ENCODE data around the gene SUN3.
A peak's percentile ranks its signal among the peaks of the same experiment; 100 is the strongest.
"Not testable (repeated sequence)": the region's sequence is repeated elsewhere in the genome, so short reads cannot be mapped to it uniquely, and the experiment has no call there.

The SUN3 gene

GRCh38 chr7:47945261-47946015, 83.5 kb downstream of the SUN3 start:
- DNase-seq (ENCODE audit: low spot score), result peak; percentile 66
- peak; percentile 85 for TF ChIP-seq CTCF (IDR thresholded peaks at IDR 0.05; ENCODE audit: extremely low read depth, insufficient read depth, missing control alignments)
- in situ Hi-C loops (cut with MboI; ENCODE audit: low pct_unique_long_range_greater_than_20kb, low sequenced_read_pairs, unreplicated experiment), result no loop called here

GRCh38 chr7:47944536-47945260, 84.2 kb downstream of the SUN3 start:
- no peak for DNase-seq (ENCODE audit: low spot score)
- no peak for TF ChIP-seq CTCF (IDR thresholded peaks at IDR 0.05; ENCODE audit: extremely low read depth, insufficient read depth, missing control alignments)
- in situ Hi-C loops (cut with MboI; ENCODE audit: low pct_unique_long_range_greater_than_20kb, low sequenced_read_pairs, unreplicated experiment), result no loop called here

GRCh38 chr7:47943676-47944474, 85.0 kb downstream of the SUN3 start:
- in situ Hi-C loops (cut with MboI; ENCODE audit: low pct_unique_long_range_greater_than_20kb, low sequenced_read_pairs, unreplicated experiment), result no loop called here
- no peak for DNase-seq (ENCODE audit: low spot score)
- TF ChIP-seq CTCF (IDR thresholded peaks at IDR 0.05; ENCODE audit: extremely low read depth, insufficient read depth, missing control alignments), result no peak

GRCh38 chr7:47942651-47943050, 86.3 kb downstream of the SUN3 start:
- in situ Hi-C loops (cut with MboI; ENCODE audit: low pct_unique_long_range_greater_than_20kb, low sequenced_read_pairs, unreplicated experiment); DNase-seq (ENCODE audit: low spot score): not testable (repeated sequence)

GRCh38 chr7:47942132-47942531, 86.8 kb downstream of the SUN3 start:
- TF ChIP-seq CTCF (IDR thresholded peaks at IDR 0.05; ENCODE audit: extremely low read depth, insufficient read depth, missing control alignments), result no peak
- DNase-seq (ENCODE audit: low spot score), result no peak
- in situ Hi-C loops (cut with MboI; ENCODE audit: low pct_unique_long_range_greater_than_20kb, low sequenced_read_pairs, unreplicated experiment), result no loop called here

- in situ Hi-C loops (cut with MboI; ENCODE audit: low pct_unique_long_range_greater_than_20kb, low sequenced_read_pairs, unreplicated experiment), result no loop called here
Measured at GRCh38 chr7:47941136-47941844, 87.6 kb downstream of the SUN3 start.

More at GRCh38 chr7:47941136-47941844, 87.6 kb downstream of the SUN3 start:
- TF ChIP-seq CTCF (IDR thresholded peaks at IDR 0.05; ENCODE audit: extremely low read depth, insufficient read depth, missing control alignments), result no peak
- DNase-seq (ENCODE audit: low spot score), result no peak
